CD4-positive, alpha-beta T cell (primary cell): ENCODE results near the gene LDB2. TPM values are rescaled to one million over a fixed set of nuclear protein-coding genes. Genes with fewer than 3 reads are reported as not detected.

Experiments
- ATAC-seq: fragments of 200-7000 bp; cut with Tn5 transposase; one replicate; pipeline ENCODE4 v1.10.0; 2022; ENCODE audit warnings: mild to moderate bottlenecking; ENCODE audit not compliant: poor library complexity
- CTCF ChIA-PET: fragments of 350-600 bp; sonication (Branson Sonifier 250); formaldehyde crosslinking; loops from one replicate; lab custom pipeline; 2021; ENCODE audit warnings: antibody characterized with exemption, inconsistent platforms; lab: Charles Lee
- POLR2A ChIA-PET: fragments of 350-600 bp; sonication (Branson Sonifier 250); formaldehyde crosslinking; loops from one replicate; lab custom pipeline; 2021; ENCODE audit warnings: antibody characterized with exemption, inconsistent platforms; lab: Charles Lee
- DNase-seq, 14 experiments: peaks; one replicate each; pipeline ENCODE4 v3.0.0-alpha.2; 2013 to 2020; ENCODE audit warnings: mixed read lengths in 2 of 14
- H3K27ac ChIP-seq, 2 donors: one replicate each; pipeline versions ENCODE4 v1.5.1 to v1.7.0; 2013; ENCODE audit warnings: low read length in 2 of 2, low read depth in 1 of 2, mild to moderate bottlenecking in 1 of 2
- H3K27me3 ChIP-seq, 2 experiments: 1 replicate in 1 of 2; 2 replicates in 1 of 2; pipeline versions ENCODE4 v1.6.1 to v1.7.0; 2013; ENCODE audit warnings: low read length in 2 of 2, control low read depth in 1 of 2, mild to moderate bottlenecking in 1 of 2, moderate library complexity in 1 of 2; ENCODE audit not compliant: insufficient read depth in 2 of 2, control insufficient read depth in 1 of 2
- H3K36me3 ChIP-seq: one replicate; pipeline ENCODE4 v1.6.1; 2013; ENCODE audit warnings: low read length, control low read depth; ENCODE audit not compliant: insufficient read depth
- H3K4me1 ChIP-seq: one replicate; pipeline ENCODE4 v1.6.1; 2013; ENCODE audit warnings: low read length, control low read depth; ENCODE audit not compliant: insufficient read depth
- H3K4me3 ChIP-seq: one replicate; pipeline ENCODE4 v1.5.1; 2013; ENCODE audit warnings: mild to moderate bottlenecking, low read length, moderate library complexity
- H3K9me3 ChIP-seq, 2 experiments: 1 replicate in 1 of 2; 2 replicates in 1 of 2; pipeline versions ENCODE4 v1.6.1 to v1.7.0; 2013; ENCODE audit warnings: low read length in 2 of 2, mild to moderate bottlenecking in 2 of 2, control low read depth in 1 of 2, moderate library complexity in 1 of 2; ENCODE audit not compliant: control insufficient read depth in 1 of 2, insufficient read depth in 1 of 2
- H3K27ac Mint-ChIP-seq: one replicate; pipeline ENCODE4 v1.8.0; 2020; ENCODE audit warnings: mixed read lengths
- H3K27me3 Mint-ChIP-seq: one replicate; pipeline ENCODE4 v1.8.0; 2021; ENCODE audit warnings: mixed read lengths
- H3K36me3 Mint-ChIP-seq: one replicate; pipeline ENCODE4 v1.8.0; 2021; ENCODE audit warnings: low read depth, mixed read lengths
- H3K4me1 Mint-ChIP-seq: one replicate; pipeline ENCODE4 v1.8.0; 2021; ENCODE audit warnings: low read depth, mixed read lengths
- H3K4me3 Mint-ChIP-seq: one replicate; pipeline ENCODE4 v1.8.0; 2020; ENCODE audit warnings: mild to moderate bottlenecking, mixed read lengths
- H3K9me3 Mint-ChIP-seq: one replicate; pipeline ENCODE4 v1.8.0; 2020; ENCODE audit warnings: mixed read lengths
- intact Hi-C, 2 experiments: fragments of 100-400 bp; cut with DNase I in 1 of 2; cut with micrococcal nuclease in 1 of 2; formaldehyde crosslinking; loops; one replicate each; pipeline versions ENCODE4 v1.15.1 to v1.9.0; 2023 to 2025; cut with DNase I, micrococcal nuclease
- total RNA-seq, 174 experiments: library from RNA in 2 of 174; stranded (reverse) in 2 of 174; gene quantifications; one replicate each; pipeline ENCODE4 v1.2.3 and lab custom pipeline; 2021 to 2026
- TF ChIP-seq, protein P1 (sequence below): fragments of 200-600 bp; IDR thresholded peaks from one replicate; pipeline ENCODE4 v1.8.0; 2022; ENCODE audit warnings: antibody characterized with exemption, mild to moderate bottlenecking

LDB2 gene
- total RNA-seq, 2 experiments from 2014 or later: not detected

GRCh38 chr4:16893141-16893651 is 5.2 kb downstream of the LDB2 start:
- peaks cover 53% of the 10 kb centered on the region for H3K4me1 Mint-ChIP-seq
- no peak overlapping the region for H3K4me3 ChIP-seq
- POLR2A ChIA-PET: no interaction called here
- intact Hi-C loops: no loop called here
- peak overlapping the region; percentile 66 for H3K27ac Mint-ChIP-seq
- H3K27me3 Mint-ChIP-seq: peaks cover 16% of the 10 kb centered on the region
- peaks cover 10% of the 10 kb centered on the region for H3K4me1 ChIP-seq
- H3K36me3 ChIP-seq: no peaks in the 10 kb centered on the region
- H3K27ac ChIP-seq: no peak overlapping the region
- peaks cover 0 to 12% of the 10 kb centered on the region in 2 experiments for H3K27me3 ChIP-seq
- ATAC-seq (no peak), DNase-seq (no peak)
- CTCF ChIA-PET: interaction anchor here (1.1 kb wide), 1 partner anchor 16 kb away, joined by 3 read pairs; no protein-coding TSS in a partner anchor
- no peaks in the 10 kb centered on the region for H3K36me3 Mint-ChIP-seq
- H3K9me3 Mint-ChIP-seq: no peaks in the 10 kb centered on the region
- peak overlapping the region; percentile 31 for H3K4me3 Mint-ChIP-seq
- H3K9me3 ChIP-seq: no peaks in the 10 kb centered on the region
- TF ChIP-seq, protein P1, sequence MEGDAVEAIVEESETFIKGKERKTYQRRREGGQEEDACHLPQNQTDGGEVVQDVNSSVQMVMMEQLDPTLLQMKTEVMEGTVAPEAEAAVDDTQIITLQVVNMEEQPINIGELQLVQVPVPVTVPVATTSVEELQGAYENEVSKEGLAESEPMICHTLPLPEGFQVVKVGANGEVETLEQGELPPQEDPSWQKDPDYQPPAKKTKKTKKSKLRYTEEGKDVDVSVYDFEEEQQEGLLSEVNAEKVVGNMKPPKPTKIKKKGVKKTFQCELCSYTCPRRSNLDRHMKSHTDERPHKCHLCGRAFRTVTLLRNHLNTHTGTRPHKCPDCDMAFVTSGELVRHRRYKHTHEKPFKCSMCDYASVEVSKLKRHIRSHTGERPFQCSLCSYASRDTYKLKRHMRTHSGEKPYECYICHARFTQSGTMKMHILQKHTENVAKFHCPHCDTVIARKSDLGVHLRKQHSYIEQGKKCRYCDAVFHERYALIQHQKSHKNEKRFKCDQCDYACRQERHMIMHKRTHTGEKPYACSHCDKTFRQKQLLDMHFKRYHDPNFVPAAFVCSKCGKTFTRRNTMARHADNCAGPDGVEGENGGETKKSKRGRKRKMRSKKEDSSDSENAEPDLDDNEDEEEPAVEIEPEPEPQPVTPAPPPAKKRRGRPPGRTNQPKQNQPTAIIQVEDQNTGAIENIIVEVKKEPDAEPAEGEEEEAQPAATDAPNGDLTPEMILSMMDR: no peak

GRCh38 chr4:16890651-16891050 is 7.8 kb downstream of the LDB2 start:
- intact Hi-C loops: no loop called here
- Mint-ChIP-seq H3K9me3 (no peaks in the 10 kb centered on the region), H3K27ac (peak overlapping the region; percentile 36), H3K4me1 (peaks cover 51% of the 10 kb centered on the region), H3K4me3 (peak overlapping the region; percentile 73), H3K36me3 (no peaks in the 10 kb centered on the region), H3K27me3 (no peaks in the 10 kb centered on the region)
- H3K4me3 ChIP-seq: no peak overlapping the region
- H3K4me1 ChIP-seq: peaks cover 10% of the 10 kb centered on the region
- H3K27me3 ChIP-seq: no peaks in the 10 kb centered on the region
- ATAC-seq: no peak
- POLR2A ChIA-PET: no interaction called here
- TF ChIP-seq, protein P1: no peak
- DNase-seq: peak in 2 of 14 experiments; percentile 5 to 43
- H3K9me3 ChIP-seq: no peaks in the 10 kb centered on the region
- CTCF ChIA-PET: no interaction called here
- H3K36me3 ChIP-seq: no peaks in the 10 kb centered on the region
- no peak overlapping the region for H3K27ac ChIP-seq

DNA sequence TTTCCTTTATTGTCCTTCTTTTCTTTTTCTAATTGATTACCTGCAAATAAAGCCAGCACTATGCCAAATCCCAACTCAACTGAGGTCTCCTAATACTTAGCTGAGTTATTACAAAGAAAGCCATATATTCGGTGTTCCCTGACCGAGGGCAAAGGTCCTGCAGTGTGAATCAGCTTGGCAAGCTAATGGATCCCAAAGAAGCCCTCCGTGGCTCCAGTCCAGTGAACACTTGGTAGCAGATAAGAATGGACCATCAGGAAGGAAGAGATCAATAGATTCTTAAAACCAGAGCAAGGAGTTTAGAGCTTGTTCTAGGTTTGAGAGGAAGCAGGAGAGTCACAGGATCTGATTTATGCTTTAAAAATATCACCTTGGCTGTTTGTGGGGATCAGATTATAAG is 8.5 kb downstream of the LDB2 start:
- no peaks in the 10 kb centered on the region for H3K36me3 ChIP-seq
- peaks cover 51% of the 10 kb centered on the region for H3K4me1 Mint-ChIP-seq
- no peaks in the 10 kb centered on the region for H3K27me3 Mint-ChIP-seq
- no peak for ATAC-seq
- H3K4me3 Mint-ChIP-seq: no peak overlapping the region
- CTCF ChIA-PET: no interaction called here
- POLR2A ChIA-PET: no interaction called here
- no peaks in the 10 kb centered on the region for H3K27me3 ChIP-seq
- no peaks in the 10 kb centered on the region for H3K36me3 Mint-ChIP-seq
- intact Hi-C loops: no loop called here
- H3K27ac Mint-ChIP-seq: no peak overlapping the region
- DNase-seq: no peak
- H3K4me3 ChIP-seq: no peak overlapping the region
- H3K9me3 ChIP-seq: no peaks in the 10 kb centered on the region
- TF ChIP-seq, protein P1: no peak
- no peaks in the 10 kb centered on the region for H3K9me3 Mint-ChIP-seq
- H3K4me1 ChIP-seq: peaks cover 10% of the 10 kb centered on the region
- H3K27ac ChIP-seq: no peak overlapping the region
